HepG2 (cell line): ENCODE data around the gene MS4A1. TPM values are rescaled to one million over a fixed set of nuclear protein-coding genes. Genes with fewer than 3 reads are reported as not detected.

ENCODE experiments used
- ATAC-seq: fragments of 200-7000 bp; cut with Tn5 transposase; 3 replicates; pipeline ENCODE4 v1.9.1; 2020; ENCODE audit warnings: mild to moderate bottlenecking, moderate library complexity
- BruUV-seq: library from RNA; stranded (reverse); fragments of 400-500 nt; replicated peaks from 2 replicates; lab custom pipeline; 2021; lab: Mats Ljungman, UMichigan
- CTCF ChIA-PET: fragments of 300-600 bp; formaldehyde crosslinking; extraction: SDS; loops from one replicate; lab custom pipeline; 2021; ENCODE audit warnings: low total read pairs, inconsistent platforms, low intra/inter-chr PET ratio; lab: Yijun Ruan, JAX
- POLR2A ChIA-PET: fragments of 350-600 bp; sonication (Branson Sonifier 250); formaldehyde crosslinking; loops from one replicate; lab custom pipeline; 2020; ENCODE audit warnings: antibody characterized with exemption, inconsistent platforms; lab: Yijun Ruan, JAX
- DNase-seq: peaks from one replicate; pipeline ENCODE4 v3.0.0-alpha.2; 2015; ENCODE audit warnings: low spot score
- FAIRE-seq: peaks from 3 replicates; lab custom pipeline; 2011; peaks lifted over from hg19 to GRCh38; lab: Jason Lieb, UNC
- H2AFZ ChIP-seq: one replicate; pipeline ENCODE4 v1.6.1; 2011; ENCODE audit warnings: low read length, inconsistent platforms
- H3K27ac ChIP-seq: fragments of 300-600 bp; 3 replicates; pipeline ENCODE4 v1.8.0; 2011; ENCODE audit warnings: mixed run types, mild to moderate bottlenecking, mixed read lengths, low read length, inconsistent platforms; ENCODE audit not compliant: insufficient read depth; ENCODE audit errors: extremely low read length
- H3K27me3 ChIP-seq, 2 experiments: fragments of 200-600 bp in 1 of 2; 2 replicates in 1 of 2; 3 replicates in 1 of 2; pipeline versions ENCODE4 v1.6.0 to v1.8.0; 2011; ENCODE audit warnings: low read length in 2 of 2, mild to moderate bottlenecking in 2 of 2, moderate library complexity in 2 of 2, inconsistent platforms in 1 of 2; ENCODE audit not compliant: insufficient read depth in 2 of 2, control insufficient read depth in 1 of 2
- H3K36me3 ChIP-seq, 2 experiments: fragments of 200-600 bp in 1 of 2; replicated peaks in 1 of 2; 2 replicates in 1 of 2; 3 replicates in 1 of 2; pipeline versions ENCODE4 v1.5.1 to v1.8.0; 2011; ENCODE audit warnings: low read length in 2 of 2, inconsistent platforms in 1 of 2; ENCODE audit not compliant: insufficient read depth in 2 of 2, control insufficient read depth in 1 of 2
- H3K4me1 ChIP-seq: 2 replicates; pipeline ENCODE4 v1.5.1; 2012; ENCODE audit warnings: low read length, inconsistent platforms; ENCODE audit not compliant: insufficient read depth
- H3K4me2 ChIP-seq: 2 replicates; pipeline ENCODE4 v1.6.0; 2011; ENCODE audit warnings: low read depth, low read length, inconsistent platforms
- H3K4me3 ChIP-seq, 3 experiments: fragments of 200-600 bp in 1 of 3; sonication (generic), shearing (Covaris generic) in 1 of 3; replicated peaks in 1 of 3; 2 replicates each; pipeline ENCODE4 v1.5.1; 2011 to 2016; ENCODE audit warnings: low read length in 3 of 3, inconsistent platforms in 2 of 3, low read depth in 2 of 3, mild to moderate bottlenecking in 2 of 3, control low read depth in 1 of 3, mixed read lengths in 1 of 3; ENCODE audit not compliant: insufficient read depth in 1 of 3
- H3K79me2 ChIP-seq: one replicate; pipeline ENCODE4 v1.6.1; 2011; ENCODE audit warnings: low read length, inconsistent platforms; ENCODE audit not compliant: insufficient read depth
- H3K9ac ChIP-seq: 2 replicates; pipeline ENCODE4 v1.6.0; 2011; ENCODE audit warnings: mild to moderate bottlenecking, low read depth, low read length, inconsistent platforms; ENCODE audit not compliant: insufficient read depth
- H3K9me3 ChIP-seq: 2 replicates; pipeline ENCODE4 v1.5.1; 2012; ENCODE audit warnings: mild to moderate bottlenecking, low read length
- H4K20me1 ChIP-seq: 2 replicates; pipeline ENCODE4 v1.6.0; 2011; ENCODE audit warnings: inconsistent platforms, mild to moderate bottlenecking, low read length, moderate library complexity; ENCODE audit not compliant: insufficient read depth
- HOXA3 ChIP-seq: sonication (generic); formaldehyde crosslinking; IDR thresholded peaks from 2 replicates; pipeline ENCODE4 v1.5.0; 2020; ENCODE audit warnings: missing genetic modification reagents
- WGBS: methylation state at CpG from one replicate; pipeline ENCODE4 v1.1.6; 2017; ENCODE audit warnings: low lambda C conversion rate; 5-methylcytosine and 5-hydroxymethylcytosine counted together
- in situ Hi-C: cut with HindIII; loops from 2 replicates; pipeline ENCODE4 v1.10.0; 2017; ENCODE audit warnings: low pct_unique_long_range_greater_than_20kb; ENCODE audit not compliant: extremely low pct_ligation_motif_present
- intact Hi-C: fragments of 100-400 bp; cut with micrococcal nuclease; formaldehyde crosslinking; loops from one replicate; pipeline ENCODE4 v1.10.0; 2022; ENCODE audit not compliant: unreplicated experiment
- polyA plus RNA-seq, 8 experiments: library from polyadenylated mRNA; depleted of rRNA in 3 of 8; stranded (reverse) in 7 of 8; unstranded in 1 of 8; fragments of >200 nt; fragmentation: Illumina TruSeq in 4 of 8; extraction: Trizol in 4 of 8; gene quantifications; 2 replicates each; pipeline versions ENCODE4 v1.2.1 to v1.2.3, GENCODE V29; 2011 to 2016; ENCODE audit warnings: low read depth in 4 of 8, missing spikeins in 1 of 8, mixed read lengths in 1 of 8; ENCODE audit not compliant: insufficient read depth in 1 of 8
- total RNA-seq, 5 experiments: library from RNA; depleted of rRNA; stranded (reverse); fragments of >200 nt; fragmentation: Illumina TruSeq; extraction: Trizol; gene quantifications; 2 replicates each; pipeline ENCODE4 v1.2.3, GENCODE V29; 2016; ENCODE audit warnings: low read depth in 1 of 5

The MS4A1 gene
- total and polyA plus RNA-seq, 2 of the 13 experiments (the other 11 are each of a cell fraction or from before 2014, with no cell fraction given) = 0.01 TPM; not detected in 1

GRCh38 chr11:60515144-60515855, 59.7 kb downstream of the MS4A1 start, which contains the start of gene MS4A13:
MS4A13 (plus strand) TSS chr11:60515392; CDS start chr11:60518084, 2,692 bp downstream.
- in situ Hi-C loops (no loop called here), intact Hi-C loops (no loop called here)
- DNase-seq (no peak), ATAC-seq (no peak), FAIRE-seq (no peak)
- Histone ChIP-seq H3K4me2 (no peak within 1 kb of the TSS), H3K36me3 (no peaks in the 10 kb centered on the region), H3K9me3 (no peaks in the 10 kb centered on the region), H3K27me3 (no peaks in the 10 kb centered on the region; a peak in 2 of 5 replicates), H3K9ac (no peak within 1 kb of the TSS), H3K4me1 (no peaks in the 10 kb centered on the region), H3K79me2 (no peaks in the 10 kb centered on the region), H3K4me3 (no peak within 1 kb of the TSS), H4K20me1 (no peaks in the 10 kb centered on the region), H2AFZ (no peak within 1 kb of the TSS), H3K27ac (no peak within 1 kb of the TSS)
- no peak for TF ChIP-seq HOXA3 (CRISPR knock-in tag)
- 50% methylated on average over 29 of the region's 29 CpGs for WGBS
- no TSS peak for BruUV-seq
- ChIA-PET CTCF (no interaction called here), POLR2A (no interaction called here)

Other genes with a start within 250 kb of the MS4A1 start
- not detected in 2 replicates for gene MS4A4E, start 212.7 kb upstream of the MS4A1 start, total RNA-seq (2016; rRNA removed; fragmentation: Illumina TruSeq; extraction: Trizol)
- gene MS4A4E, start 212.7 kb upstream of the MS4A1 start, polyA plus RNA-seq (2011; rRNA removed) = not detected in 2 replicates
- not detected in 2 replicates for gene MS4A4A, start 175.2 kb upstream of the MS4A1 start, total RNA-seq (2016; rRNA removed; fragmentation: Illumina TruSeq; extraction: Trizol)
- not detected in 2 replicates for gene MS4A4A, start 175.2 kb upstream of the MS4A1 start, polyA plus RNA-seq (2011; rRNA removed)
- not detected in 2 replicates for gene MS4A6E, start 128.6 kb upstream of the MS4A1 start, total RNA-seq (2016; rRNA removed; fragmentation: Illumina TruSeq; extraction: Trizol)
- gene MS4A6E, start 128.6 kb upstream of the MS4A1 start, polyA plus RNA-seq (2011; rRNA removed) = not detected in 2 replicates
- gene MS4A7, start 77.3 kb upstream of the MS4A1 start, total RNA-seq (2016; rRNA removed; fragmentation: Illumina TruSeq; extraction: Trizol) = not detected in 2 replicates
- gene MS4A7, start 77.3 kb upstream of the MS4A1 start, polyA plus RNA-seq (2011; rRNA removed) = not detected in 2 replicates
- gene MS4A14, start 59.4 kb upstream of the MS4A1 start, total RNA-seq (2016; rRNA removed; fragmentation: Illumina TruSeq; extraction: Trizol) = not detected in 2 replicates
- not detected in 2 replicates for gene MS4A14, start 59.4 kb upstream of the MS4A1 start, polyA plus RNA-seq (2011; rRNA removed)
- gene MS4A5, start 26.3 kb upstream of the MS4A1 start, total RNA-seq (2016; rRNA removed; fragmentation: Illumina TruSeq; extraction: Trizol) = not detected in 2 replicates
- not detected in 2 replicates for gene MS4A5, start 26.3 kb upstream of the MS4A1 start, polyA plus RNA-seq (2011; rRNA removed)
- not detected in 2 replicates for gene MS4A12, start 36.9 kb downstream of the MS4A1 start, total RNA-seq (2016; rRNA removed; fragmentation: Illumina TruSeq; extraction: Trizol)
- gene MS4A12, start 36.9 kb downstream of the MS4A1 start, polyA plus RNA-seq (2011; rRNA removed) = not detected in 2 replicates
- not detected in 2 replicates for gene MS4A13, start 59.5 kb downstream of the MS4A1 start, total RNA-seq (2016; rRNA removed; fragmentation: Illumina TruSeq; extraction: Trizol)
- gene MS4A13, start 59.5 kb downstream of the MS4A1 start, polyA plus RNA-seq (2011; rRNA removed) = not detected in 2 replicates
- not detected in 2 replicates for gene MS4A8, start 243.8 kb downstream of the MS4A1 start, total RNA-seq (2016; rRNA removed; fragmentation: Illumina TruSeq; extraction: Trizol)
- not detected in 2 replicates for gene MS4A8, start 243.8 kb downstream of the MS4A1 start, polyA plus RNA-seq (2011; rRNA removed)